Neutrophil (primary cell): ENCODE measurements around the gene GRIP1.

Source experiments
- H3K27ac ChIP-seq: fragments of 200-600 bp; sonication (generic); 2 replicates; pipeline ENCODE4 v1.5.1; 2016; ENCODE audit warnings: mild to moderate bottlenecking, moderate library complexity
- H3K27me3 ChIP-seq: fragments of 200-600 bp; sonication (generic); 2 replicates; pipeline ENCODE4 v1.6.0; 2016; ENCODE audit warnings: mild to moderate bottlenecking
- H3K36me3 ChIP-seq: fragments of 200-600 bp; sonication (generic); 2 replicates; pipeline ENCODE4 v1.5.1; 2017
- H3K4me1 ChIP-seq, 2 experiments: fragments of 200-600 bp in 1 of 2; sonication (generic) in 1 of 2; 1 replicate in 1 of 2; 2 replicates in 1 of 2; pipeline versions ENCODE4 v1.5.1 to v1.6.1; 2013 to 2016; ENCODE audit warnings: low read depth in 1 of 2, low read length in 1 of 2, mild to moderate bottlenecking in 1 of 2, moderate library complexity in 1 of 2; ENCODE audit not compliant: control insufficient read depth in 1 of 2, insufficient read depth in 1 of 2
- H3K4me3 ChIP-seq, 2 experiments: fragments of 200-600 bp in 1 of 2; sonication (generic) in 1 of 2; 1 replicate in 1 of 2; 2 replicates in 1 of 2; pipeline ENCODE4 v1.5.1; 2013 to 2016; ENCODE audit warnings: low read depth in 1 of 2, low read length in 1 of 2, mild to moderate bottlenecking in 1 of 2, moderate library complexity in 1 of 2
- H3K9me3 ChIP-seq: fragments of 200-600 bp; sonication (generic); 2 replicates; pipeline ENCODE4 v1.5.1; 2016
- CTCF ChIP-seq: fragments of 200-600 bp; sonication (generic); IDR thresholded peaks from 2 replicates; pipeline ENCODE4 v1.5.1; 2016; ENCODE audit warnings: antibody characterized with exemption

GRIP1 gene

DNA sequence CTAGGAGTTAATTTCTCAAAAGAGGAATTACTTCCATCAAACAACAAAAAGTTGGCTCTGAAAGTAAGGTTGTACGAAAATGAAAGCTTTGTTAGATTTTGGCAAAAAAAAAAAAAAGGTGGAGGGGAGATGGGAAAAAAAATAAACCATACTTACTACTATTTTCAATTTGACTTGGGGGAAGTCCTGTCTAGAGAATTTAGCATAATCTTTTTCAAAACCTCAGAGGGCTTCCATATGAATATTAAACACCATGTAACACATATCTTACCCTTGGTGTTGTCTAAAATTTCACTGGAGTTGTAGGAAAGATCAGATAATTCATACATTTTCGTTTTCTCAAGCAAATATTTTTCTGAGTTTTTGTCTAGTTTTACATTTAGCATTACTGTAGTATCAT, 17.5 kb downstream of the GRIP1 start:
- Histone ChIP-seq H3K27me3 (no peaks in the 10 kb centered on the region), H3K9me3 (no peaks in the 10 kb centered on the region), H3K4me3 (no peak overlapping the region), H3K36me3 (no peaks in the 10 kb centered on the region), H3K4me1 (no peaks in the 10 kb centered on the region), H3K27ac (no peak overlapping the region)
- no peak for TF ChIP-seq CTCF

DNA sequence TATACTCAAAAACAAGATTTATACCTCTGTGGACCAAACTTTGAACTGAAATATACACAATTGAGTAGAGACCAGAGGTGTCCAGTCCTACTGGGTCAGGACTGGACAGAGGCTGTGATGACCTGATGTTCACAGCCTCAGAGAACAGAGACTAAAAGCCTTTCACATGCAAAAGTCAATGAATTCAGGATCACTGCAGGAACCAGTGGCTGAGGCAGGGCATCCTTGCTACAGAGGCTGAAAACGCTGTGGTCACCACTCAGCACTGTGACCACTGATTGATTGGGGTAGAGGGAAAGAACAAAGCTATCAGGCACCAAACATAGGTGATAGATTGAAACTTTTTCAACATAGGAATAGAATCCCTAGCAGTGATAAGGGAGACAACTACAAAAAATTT, 25.1 kb downstream of the GRIP1 start:
- no peak overlapping the region for H3K4me3 ChIP-seq
- H3K36me3 ChIP-seq, result no peaks in the 10 kb centered on the region

DNA sequence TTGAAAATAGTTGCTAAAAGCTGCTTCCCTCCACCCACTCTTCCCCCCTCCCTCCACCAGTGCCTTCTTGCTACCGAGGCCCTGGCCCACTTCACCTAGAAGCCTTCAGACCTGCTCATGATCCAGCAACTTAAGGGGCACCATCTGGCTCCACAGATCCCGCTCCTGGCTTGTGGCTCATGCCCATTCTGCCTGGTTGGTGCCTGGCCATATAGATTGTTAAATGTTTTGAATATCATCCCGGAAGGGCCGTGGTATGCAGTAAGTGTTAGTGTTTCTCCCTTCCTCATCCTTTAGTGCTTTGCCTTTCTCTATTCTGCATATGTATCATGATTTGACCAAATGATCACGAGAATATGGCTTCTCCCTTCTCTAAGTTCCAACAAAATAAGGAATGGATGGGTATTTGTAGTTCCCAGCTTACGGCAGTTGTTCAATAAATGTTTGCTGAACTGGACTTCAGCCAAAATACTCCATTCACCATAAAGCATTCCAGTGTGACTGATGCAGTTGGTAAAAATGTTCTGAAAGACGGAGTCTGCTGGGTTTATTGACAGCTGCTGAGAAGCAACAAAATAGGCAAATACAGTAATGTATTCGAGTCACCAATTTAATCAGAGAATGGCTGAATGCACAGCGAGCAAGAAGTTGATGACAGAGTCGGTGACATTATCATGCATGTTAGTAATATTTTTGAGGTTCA, 30.7 kb downstream of the GRIP1 start:
- TF ChIP-seq CTCF, result no peak
- Histone ChIP-seq H3K9me3 (no peaks in the 10 kb centered on the region), H3K27ac (no peak overlapping the region), H3K36me3 (no peaks in the 10 kb centered on the region), H3K4me1 (no peaks in the 10 kb centered on the region), H3K27me3 (no peaks in the 10 kb centered on the region), H3K4me3 (no peak overlapping the region)

More for the DNA sequence above, 25.1 kb downstream of the GRIP1 start:
- Histone ChIP-seq H3K27me3 (no peaks in the 10 kb centered on the region), H3K27ac (no peak overlapping the region), H3K9me3 (no peaks in the 10 kb centered on the region), H3K4me1 (no peaks in the 10 kb centered on the region)
- TF ChIP-seq CTCF, result no peak

DNA sequence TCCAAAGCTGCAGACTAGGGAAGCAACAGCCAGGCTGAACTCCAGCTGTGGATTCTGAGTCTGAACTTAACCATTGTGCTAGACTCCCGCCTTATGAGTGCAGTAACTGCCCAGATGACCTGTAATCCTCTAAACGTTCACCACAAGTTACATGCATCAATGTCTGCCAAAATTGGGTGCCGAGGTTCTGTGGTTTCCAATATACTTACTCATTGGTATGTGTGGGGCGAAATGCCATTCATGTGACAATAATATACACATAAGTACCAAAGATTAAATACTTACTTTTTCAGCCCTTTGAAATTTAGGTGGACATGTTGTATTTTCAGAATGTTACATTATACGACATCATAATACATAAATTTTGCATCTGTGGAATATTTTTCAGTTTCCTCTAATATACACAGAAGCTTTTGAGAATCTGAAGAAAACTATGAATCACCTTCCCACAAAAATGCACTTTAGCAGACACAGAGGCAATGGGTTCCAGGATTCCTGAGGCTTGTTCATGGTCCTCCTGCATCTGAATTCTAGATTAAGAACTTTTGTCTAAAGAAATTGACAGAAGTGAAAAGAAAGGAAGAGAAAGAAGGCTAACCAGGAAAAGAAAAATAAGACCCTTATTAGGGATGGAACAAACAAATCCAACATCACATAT, 31.7 kb downstream of the GRIP1 start:
- H3K4me3 ChIP-seq, result no peak overlapping the region
- H3K4me1 ChIP-seq, result no peaks in the 10 kb centered on the region
- TF ChIP-seq CTCF, result no peak
- no peaks in the 10 kb centered on the region for H3K9me3 ChIP-seq
- no peaks in the 10 kb centered on the region for H3K36me3 ChIP-seq
- no peak overlapping the region for H3K27ac ChIP-seq
- no peaks in the 10 kb centered on the region for H3K27me3 ChIP-seq

DNA sequence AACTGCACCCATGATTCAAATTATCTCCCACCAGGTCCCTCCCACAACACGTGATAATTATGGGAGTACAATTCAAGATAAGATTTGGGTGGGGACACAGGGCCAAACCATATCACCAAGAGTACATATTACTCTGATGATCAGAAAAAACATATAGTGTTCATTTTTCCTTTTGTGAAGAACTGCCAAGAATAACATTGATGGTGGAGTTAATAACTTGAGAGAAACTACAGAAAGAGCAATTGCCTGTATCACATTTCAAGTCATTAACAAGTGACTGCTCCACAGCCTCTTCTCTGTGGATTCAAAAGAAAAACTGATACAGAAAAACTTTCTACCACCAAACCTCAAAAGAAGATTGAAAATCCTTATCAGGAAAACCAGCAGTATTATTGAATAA, 34.7 kb downstream of the GRIP1 start:
- H3K9me3 ChIP-seq, result no peaks in the 10 kb centered on the region
- H3K27ac ChIP-seq, result no peak overlapping the region
- no peaks in the 10 kb centered on the region for H3K36me3 ChIP-seq
- H3K4me3 ChIP-seq, result no peak overlapping the region
- no peak for TF ChIP-seq CTCF
- H3K4me1 ChIP-seq, result no peaks in the 10 kb centered on the region
- H3K27me3 ChIP-seq, result no peaks in the 10 kb centered on the region
